K562 (cell line): Measurements from ENCODE around the gene WWOX. TPM values are rescaled to one million over a fixed set of nuclear protein-coding genes. Genes with fewer than 3 reads are reported as not detected.

Experiments used
- ATAC-seq: fragments of 200-7000 bp; cut with Tn5 transposase; 3 replicates; pipeline ENCODE4 v1.9.1; 2020; ENCODE audit warnings: moderate library complexity
- BruUV-seq: library from RNA; stranded (reverse); fragments of 400-500 nt; replicated peaks from 2 replicates; lab custom pipeline; 2021; lab: Mats Ljungman, UMichigan
- CTCF ChIA-PET: fragments of 300-600 bp; formaldehyde crosslinking; extraction: SDS; loops from one replicate; lab custom pipeline; 2021; ENCODE audit warnings: low intra/inter-chr PET ratio; lab: Yijun Ruan, JAX
- POLR2A ChIA-PET: fragments of 300-600, 350-650 bp; sonication (Branson Sonifier 250); formaldehyde crosslinking; extraction: SDS; loops from one replicate; lab custom pipeline; 2021; ENCODE audit warnings: antibody characterized with exemption, inconsistent platforms; lab: Yijun Ruan, JAX
- DNase-seq, 4 experiments: peaks; one replicate each; pipeline versions ENCODE4 v3.0.0 to v3.0.0-alpha.2; 2011 to 2018; ENCODE audit warnings: low spot score in 3 of 4, mixed read lengths in 3 of 4; ENCODE audit errors: extremely low read depth in 1 of 4
- FAIRE-seq: peaks from 2 replicates; lab custom pipeline; 2011; peaks lifted over from hg19 to GRCh38; lab: Jason Lieb, UNC
- H2AFZ ChIP-seq: 2 replicates; pipeline ENCODE4 v1.6.0; 2011; ENCODE audit warnings: low read depth, low read length, control low read depth, inconsistent platforms
- H3K27ac ChIP-seq: fragments of 200-600 bp; 3 replicates; pipeline ENCODE4 v1.8.0; 2011; ENCODE audit warnings: low read depth, mild to moderate bottlenecking, control low read depth, inconsistent platforms, low read length, moderate library complexity, mixed read lengths; ENCODE audit errors: extremely low read depth
- H3K27me3 ChIP-seq, 2 experiments: fragments of 300-600 bp in 1 of 2; 2 replicates in 1 of 2; 3 replicates in 1 of 2; pipeline versions ENCODE4 v1.6.0 to v1.8.0; 2011; ENCODE audit warnings: inconsistent platforms in 2 of 2, low read length in 2 of 2, mild to moderate bottlenecking in 1 of 2, mixed read lengths in 1 of 2, moderate library complexity in 1 of 2; ENCODE audit not compliant: control insufficient read depth in 2 of 2, insufficient read depth in 2 of 2
- H3K36me3 ChIP-seq: fragments of 300-600 bp; 3 replicates; pipeline ENCODE4 v1.8.0; 2011; ENCODE audit warnings: mild to moderate bottlenecking, low read length, inconsistent platforms; ENCODE audit not compliant: control insufficient read depth, insufficient read depth
- H3K4me1 ChIP-seq, 2 experiments: fragments of 200-600 bp in 1 of 2; replicated peaks in 1 of 2; 2 replicates in 1 of 2; 3 replicates in 1 of 2; pipeline versions ENCODE4 v1.5.1 to v1.8.0; 2011; ENCODE audit warnings: inconsistent platforms in 2 of 2, low read length in 2 of 2, mild to moderate bottlenecking in 1 of 2, mixed read lengths in 1 of 2, moderate library complexity in 1 of 2; ENCODE audit not compliant: control insufficient read depth in 2 of 2, insufficient read depth in 2 of 2
- H3K4me2 ChIP-seq: 2 replicates; pipeline ENCODE4 v1.6.1; 2011; ENCODE audit warnings: low read length, control low read depth, inconsistent platforms, mixed read lengths; ENCODE audit not compliant: insufficient read depth
- H3K4me3 ChIP-seq: fragments of 200-600 bp; sonication (generic), shearing (Covaris generic); 2 replicates; pipeline ENCODE4 v1.5.1; 2016; ENCODE audit warnings: control low read depth, inconsistent platforms
- H3K79me2 ChIP-seq: fragments of 200-600 bp; 3 replicates; pipeline ENCODE4 v1.8.0; 2011; ENCODE audit warnings: low read length, inconsistent platforms; ENCODE audit not compliant: control insufficient read depth, insufficient read depth
- H3K9ac ChIP-seq, 2 experiments: 2 replicates each; pipeline versions ENCODE4 v1.6.0 to v1.6.1; 2011; ENCODE audit warnings: low read depth in 2 of 2, low read length in 2 of 2, control low read depth in 1 of 2, inconsistent platforms in 1 of 2, mild to moderate bottlenecking in 1 of 2, mixed read lengths in 1 of 2; ENCODE audit not compliant: insufficient read depth in 1 of 2
- H3K9me1 ChIP-seq: one replicate; pipeline ENCODE4 v1.6.0; 2011; ENCODE audit warnings: inconsistent platforms, mild to moderate bottlenecking, low read length, moderate library complexity; ENCODE audit not compliant: control insufficient read depth, insufficient read depth
- H3K9me3 ChIP-seq: replicated peaks from 2 replicates; pipeline ENCODE4 v1.5.1; 2011; ENCODE audit warnings: low read depth, low read length, inconsistent platforms; ENCODE audit not compliant: control insufficient read depth, insufficient read depth
- H4K20me1 ChIP-seq: replicated peaks from 2 replicates; pipeline ENCODE4 v1.6.1; 2011; ENCODE audit warnings: low read length, inconsistent platforms, mixed read lengths; ENCODE audit not compliant: control insufficient read depth, insufficient read depth
- CREBBP ChIP-seq: IDR thresholded peaks from one replicate; pipeline ENCODE4 v1.6.1; 2012; ENCODE audit warnings: low read depth, mild to moderate bottlenecking, control low read depth, inconsistent platforms, low read length
- NCOA1 ChIP-seq: fragments of 450-650 bp; IDR thresholded peaks from 2 replicates; pipeline ENCODE4 v1.6.1; 2016; ENCODE audit warnings: low read depth
- PRPF4 ChIP-seq: fragments of 200-400 bp; formaldehyde crosslinking; IDR thresholded peaks from one replicate; pipeline ENCODE4 v1.6.1; 2017; ENCODE audit warnings: low read length, low read depth, mild to moderate bottlenecking; ENCODE audit not compliant: insufficient read depth, poor library complexity, severe bottlenecking
- SAFB ChIP-seq: fragments of 200-400 bp; formaldehyde crosslinking; IDR thresholded peaks from 2 replicates; pipeline ENCODE4 v1.6.1; 2017; ENCODE audit warnings: low read depth, low read length, borderline replicate concordance
- U2AF2 ChIP-seq: fragments of 200-400 bp; formaldehyde crosslinking; optimal IDR thresholded peaks from 2 replicates; pipeline ENCODE3; 2017; ENCODE audit warnings: low read depth, mild to moderate bottlenecking, low read length
- ZBTB49 ChIP-seq: sonication (generic); formaldehyde crosslinking; IDR thresholded peaks from 2 replicates; pipeline ENCODE4 v1.8.0; 2022; ENCODE audit warnings: missing genetic modification reagents, mild to moderate bottlenecking, borderline replicate concordance
- WGBS: fragments of 100-300 bp; shearing (Covaris generic); methylation state at CpG from one replicate; pipeline ENCODE4 v1.1.6; 2016; ENCODE audit warnings: low coverage, mixed read lengths; ENCODE audit not compliant: insufficient coverage; ENCODE audit errors: missing lambda C conversion rate; 5-methylcytosine and 5-hydroxymethylcytosine counted together
- in situ Hi-C: fragments of 300-500 bp; cut with MboI; formaldehyde crosslinking; loops from 4 replicates; pipeline ENCODE4 v1.15.0; 2018; ENCODE audit warnings: inconsistent platforms, mixed read lengths
- intact Hi-C: fragments of 100-400 bp; cut with micrococcal nuclease; formaldehyde crosslinking; loops from 2 replicates; pipeline ENCODE4 v1.14.2; 2022
- polyA plus RNA-seq, 8 experiments: library from polyadenylated mRNA; depleted of rRNA in 4 of 8; stranded (reverse) in 5 of 8; unstranded in 3 of 8; fragments of >200 nt; fragmentation: Nextera tagmentation in 2 of 8; fragmentation: Illumina TruSeq in 1 of 8; extraction: Ambion mirVana in 2 of 8; extraction: Trizol in 1 of 8; gene quantifications; 2 replicates each; pipeline versions ENCODE4 v1.2.1 to v1.2.3, GENCODE V29; 2011 to 2014; ENCODE audit warnings: inconsistent platforms in 1 of 8, missing spikeins in 1 of 8
- total RNA-seq, 7 experiments: library from RNA; depleted of rRNA in 6 of 7; stranded (reverse); fragments of >200 nt in 6 of 7; fragmentation: Illumina TruSeq in 2 of 7; extraction: Trizol in 2 of 7; gene quantifications; 2 replicates each; pipeline versions ENCODE4 v1.2.1 to v1.2.3, GENCODE V29; 2011 to 2021; ENCODE audit warnings: low replicate concordance in 1 of 7
- TF ChIP-seq, protein P1 (sequence below): fragments of 450-650 bp; formaldehyde crosslinking; IDR thresholded peaks from 2 replicates; pipeline ENCODE4 v1.4.0; 2020; ENCODE audit warnings: mild to moderate bottlenecking, moderate library complexity

The WWOX gene
- total and polyA plus RNA-seq, 9 of the 15 experiments (the other 6 are each of a cell fraction or from before 2014, with no cell fraction given), result 1.6 to 22.7 (median 8.1) TPM

DNA sequence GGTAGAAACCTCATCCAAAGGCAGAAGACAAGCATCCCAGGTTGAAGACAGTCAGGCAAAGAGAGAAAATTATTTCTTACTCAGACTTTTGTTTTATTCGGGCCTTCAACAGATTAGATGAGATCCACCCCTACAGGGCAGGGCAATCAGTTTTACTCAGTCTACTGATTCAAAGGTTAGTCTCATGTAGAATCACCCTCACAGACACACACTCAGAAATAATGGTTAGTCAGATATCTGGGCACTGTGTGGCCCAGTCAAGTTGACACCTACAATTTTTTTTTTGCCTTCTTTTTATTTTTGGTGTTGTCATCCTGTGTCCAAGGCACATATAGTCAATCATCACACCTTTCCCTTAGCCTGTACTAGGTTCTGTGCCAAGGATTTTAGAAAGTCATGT, 729.8 kb downstream of the WWOX start:
- H2AFZ ChIP-seq, result no peak overlapping the region
- no peak overlapping the region for H3K27ac ChIP-seq
- no peak for FAIRE-seq
- no peak for ATAC-seq
- H3K9me1 ChIP-seq, result no peaks in the 10 kb centered on the region
- H3K9me3 ChIP-seq, result no peaks in the 10 kb centered on the region
- no peaks in the 10 kb centered on the region for H3K36me3 ChIP-seq
- ChIA-PET POLR2A (no interaction called here), CTCF (no interaction called here)
- BruUV-seq, result no TSS peak
- DNase-seq, result no peak
- no peaks in the 10 kb centered on the region for H3K4me1 ChIP-seq
- WGBS, result 0% methylated on average over 1 of the region's 1 CpG
- intact Hi-C loops, result no loop called here
- TF ChIP-seq NCOA1 (no peak), ZBTB49 (CRISPR knock-in tag) (no peak), SAFB (no peak), CREBBP (no peak), U2AF2 (no peak), PRPF4 (no peak)
- TF ChIP-seq, protein P1, sequence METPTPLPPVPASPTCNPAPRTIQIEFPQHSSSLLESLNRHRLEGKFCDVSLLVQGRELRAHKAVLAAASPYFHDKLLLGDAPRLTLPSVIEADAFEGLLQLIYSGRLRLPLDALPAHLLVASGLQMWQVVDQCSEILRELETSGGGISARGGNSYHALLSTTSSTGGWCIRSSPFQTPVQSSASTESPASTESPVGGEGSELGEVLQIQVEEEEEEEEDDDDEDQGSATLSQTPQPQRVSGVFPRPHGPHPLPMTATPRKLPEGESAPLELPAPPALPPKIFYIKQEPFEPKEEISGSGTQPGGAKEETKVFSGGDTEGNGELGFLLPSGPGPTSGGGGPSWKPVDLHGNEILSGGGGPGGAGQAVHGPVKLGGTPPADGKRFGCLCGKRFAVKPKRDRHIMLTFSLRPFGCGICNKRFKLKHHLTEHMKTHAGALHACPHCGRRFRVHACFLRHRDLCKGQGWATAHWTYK (CRISPR knock-in tag), result no peak
- no peaks in the 10 kb centered on the region for H3K79me2 ChIP-seq
- H3K4me2 ChIP-seq, result no peak overlapping the region
- H4K20me1 ChIP-seq, result no peaks in the 10 kb centered on the region; the same call in 1 of the 2 replicates
- H3K9ac ChIP-seq, result no peak overlapping the region
- in situ Hi-C loops, result no loop called here
- no peak overlapping the region for H3K4me3 ChIP-seq
- peaks cover 2 to 15% of the 10 kb centered on the region in 2 experiments; a peak in 2 of 5 replicates for H3K27me3 ChIP-seq
